ENCODE measurements around the gene FLT3LG. TPM values are rescaled to one million over a fixed set of nuclear protein-coding genes. Genes with fewer than 3 reads are reported as not detected.

Gene FLT3LG
- total and polyA plus RNA-seq, 9 of the 15 experiments (the other 6 are each of a cell fraction or from before 2014, with no cell fraction given): 0.31 to 6.4 (median 1.1) TPM

DNA sequence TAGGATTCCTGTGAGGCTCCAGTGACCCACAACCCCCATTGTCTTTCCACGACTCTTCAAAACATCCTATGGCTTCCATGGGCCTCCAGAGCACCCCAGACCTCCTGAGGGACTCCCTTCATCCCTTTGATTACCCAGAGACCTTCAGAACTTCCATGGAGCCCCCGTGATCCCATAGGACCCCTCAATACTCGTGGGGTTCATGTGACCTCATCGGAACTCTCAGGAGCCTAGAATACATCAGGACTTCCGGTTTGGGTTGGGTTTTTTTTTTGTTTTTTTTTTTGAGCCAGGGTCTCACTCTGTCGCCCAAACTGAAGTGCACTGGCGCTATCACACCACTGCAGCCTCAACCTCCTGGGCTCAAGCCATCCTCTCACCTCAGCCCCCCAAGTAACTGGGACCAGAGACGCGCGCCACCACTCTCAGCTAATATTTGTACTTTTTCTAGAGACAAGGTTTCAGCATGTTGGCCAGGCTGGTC, 20.2 kb upstream of the FLT3LG start (continued):
- TF ChIP-seq, protein P1, sequence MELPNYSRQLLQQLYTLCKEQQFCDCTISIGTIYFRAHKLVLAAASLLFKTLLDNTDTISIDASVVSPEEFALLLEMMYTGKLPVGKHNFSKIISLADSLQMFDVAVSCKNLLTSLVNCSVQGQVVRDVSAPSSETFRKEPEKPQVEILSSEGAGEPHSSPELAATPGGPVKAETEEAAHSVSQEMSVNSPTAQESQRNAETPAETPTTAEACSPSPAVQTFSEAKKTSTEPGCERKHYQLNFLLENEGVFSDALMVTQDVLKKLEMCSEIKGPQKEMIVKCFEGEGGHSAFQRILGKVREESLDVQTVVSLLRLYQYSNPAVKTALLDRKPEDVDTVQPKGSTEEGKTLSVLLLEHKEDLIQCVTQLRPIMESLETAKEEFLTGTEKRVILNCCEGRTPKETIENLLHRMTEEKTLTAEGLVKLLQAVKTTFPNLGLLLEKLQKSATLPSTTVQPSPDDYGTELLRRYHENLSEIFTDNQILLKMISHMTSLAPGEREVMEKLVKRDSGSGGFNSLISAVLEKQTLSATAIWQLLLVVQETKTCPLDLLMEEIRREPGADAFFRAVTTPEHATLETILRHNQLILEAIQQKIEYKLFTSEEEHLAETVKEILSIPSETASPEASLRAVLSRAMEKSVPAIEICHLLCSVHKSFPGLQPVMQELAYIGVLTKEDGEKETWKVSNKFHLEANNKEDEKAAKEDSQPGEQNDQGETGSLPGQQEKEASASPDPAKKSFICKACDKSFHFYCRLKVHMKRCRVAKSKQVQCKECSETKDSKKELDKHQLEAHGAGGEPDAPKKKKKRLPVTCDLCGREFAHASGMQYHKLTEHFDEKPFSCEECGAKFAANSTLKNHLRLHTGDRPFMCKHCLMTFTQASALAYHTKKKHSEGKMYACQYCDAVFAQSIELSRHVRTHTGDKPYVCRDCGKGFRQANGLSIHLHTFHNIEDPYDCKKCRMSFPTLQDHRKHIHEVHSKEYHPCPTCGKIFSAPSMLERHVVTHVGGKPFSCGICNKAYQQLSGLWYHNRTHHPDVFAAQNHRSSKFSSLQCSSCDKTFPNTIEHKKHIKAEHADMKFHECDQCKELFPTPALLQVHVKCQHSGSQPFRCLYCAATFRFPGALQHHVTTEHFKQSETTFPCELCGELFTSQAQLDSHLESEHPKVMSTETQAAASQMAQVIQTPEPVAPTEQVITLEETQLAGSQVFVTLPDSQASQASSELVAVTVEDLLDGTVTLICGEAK (IDR thresholded peaks at IDR 0.05): peak; percentile 50
- TF ChIP-seq, protein P1 (CRISPR knock-in tag; IDR thresholded peaks at IDR 0.05): no peak
- TF ChIP-seq TSC22D4 (tag; IDR thresholded peaks at IDR 0.05) (no peak), ZNF584 (CRISPR knock-in tag; IDR thresholded peaks at IDR 0.05; ENCODE audit: low read depth) (no peak), RBM34 (IDR thresholded peaks at IDR 0.05; ENCODE audit: borderline replicate concordance, insufficient read depth, low read length) (no peak), ZNF146 (CRISPR knock-in tag; IDR thresholded peaks at IDR 0.05; ENCODE audit: unreplicated experiment) (no peak), ZNF436 (CRISPR knock-in tag; IDR thresholded peaks at IDR 0.05) (no peak), NFXL1 (CRISPR knock-in tag; IDR thresholded peaks at IDR 0.05) (no peak; the same call in 1 of the 2 replicates), MTF1 (CRISPR knock-in tag; IDR thresholded peaks at IDR 0.05; ENCODE audit: borderline replicate concordance) (no peak), SMAD3 (CRISPR knock-in tag; conservative IDR thresholded peaks at IDR 0.05) (no peak)
- TF ChIP-seq, protein P2, sequence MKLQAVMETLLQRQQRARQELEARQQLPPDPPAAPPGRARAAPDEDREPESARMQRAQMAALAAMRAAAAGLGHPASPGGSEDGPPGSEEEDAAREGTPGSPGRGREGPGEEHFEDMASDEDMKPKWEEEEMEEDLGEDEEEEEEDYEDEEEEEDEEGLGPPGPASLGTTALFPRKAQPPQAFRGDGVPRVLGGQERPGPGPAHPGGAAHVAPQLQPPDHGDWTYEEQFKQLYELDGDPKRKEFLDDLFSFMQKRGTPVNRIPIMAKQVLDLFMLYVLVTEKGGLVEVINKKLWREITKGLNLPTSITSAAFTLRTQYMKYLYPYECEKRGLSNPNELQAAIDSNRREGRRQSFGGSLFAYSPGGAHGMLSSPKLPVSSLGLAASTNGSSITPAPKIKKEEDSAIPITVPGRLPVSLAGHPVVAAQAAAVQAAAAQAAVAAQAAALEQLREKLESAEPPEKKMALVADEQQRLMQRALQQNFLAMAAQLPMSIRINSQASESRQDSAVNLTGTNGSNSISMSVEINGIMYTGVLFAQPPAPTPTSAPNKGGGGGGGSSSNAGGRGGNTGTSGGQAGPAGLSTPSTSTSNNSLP (IDR thresholded peaks at IDR 0.05; ENCODE audit: borderline replicate concordance, low read depth, low read length): no peak
